HEK293 (cell line): Measurements from ENCODE around the gene CHST9.
"Not testable (repeated sequence)": the region's sequence is repeated elsewhere in the genome, so short reads cannot be mapped to it uniquely, and the experiment has no call there.

ENCODE experiments used
- CTCF ChIA-PET: fragments of 350-600 bp; formaldehyde crosslinking; extraction: SDS; loops from one replicate; lab custom pipeline; 2021; ENCODE audit warnings: antibody characterized with exemption; lab: Yijun Ruan, JAX
- POLR2A ChIA-PET: fragments of 300-600 bp; formaldehyde crosslinking; extraction: SDS; loops from one replicate; lab custom pipeline; 2020; ENCODE audit warnings: antibody characterized with exemption, inconsistent platforms; lab: Yijun Ruan, JAX
- H3K27ac ChIP-seq: fragments of 200-500 bp; sonication (Bioruptor generic); 2 replicates; pipeline ENCODE4 v1.5.1; 2014; ENCODE audit warnings: low read depth, low read length, control low read depth, inconsistent platforms; ENCODE audit errors: extremely low read depth
- H3K36me3 ChIP-seq, 2 experiments: fragments of 200-500 bp in 1 of 2; sonication (Bioruptor generic) in 1 of 2; 1 replicate in 1 of 2; 2 replicates in 1 of 2; pipeline ENCODE4 v1.5.1; 2014 to 2017; ENCODE audit warnings: inconsistent platforms in 2 of 2, low read length in 2 of 2; ENCODE audit not compliant: control insufficient read depth in 2 of 2, insufficient read depth in 1 of 2
- H3K4me1 ChIP-seq: fragments of 200-500 bp; sonication (Bioruptor generic); 2 replicates; pipeline ENCODE4 v1.5.1; 2014; ENCODE audit warnings: mild to moderate bottlenecking, low read length, inconsistent platforms; ENCODE audit not compliant: control insufficient read depth, insufficient read depth
- H3K4me3 ChIP-seq: 2 replicates; pipeline ENCODE4 v1.5.1; 2011; ENCODE audit warnings: low read depth, mild to moderate bottlenecking, control low read depth, low read length, moderate library complexity
- H3K9me3 ChIP-seq: fragments of 200-500 bp; sonication (Bioruptor generic); 2 replicates; pipeline ENCODE4 v1.5.1; 2014; ENCODE audit warnings: low read depth, low read length, inconsistent platforms; ENCODE audit not compliant: control insufficient read depth, insufficient read depth
- EGR2 ChIP-seq: fragments of 450-650 bp; formaldehyde crosslinking; IDR thresholded peaks from 2 replicates; pipeline ENCODE4 v1.5.1; 2016; ENCODE audit warnings: low read depth, missing biosample characterization, missing genetic modification characterization
- ELK4 ChIP-seq: IDR thresholded peaks from 2 replicates; pipeline ENCODE4 v1.6.1; 2011; ENCODE audit warnings: mild to moderate bottlenecking, low read depth, low read length, borderline replicate concordance
- FEZF1 ChIP-seq: fragments of 450-650 bp; formaldehyde crosslinking; IDR thresholded peaks from 2 replicates; pipeline ENCODE4 v1.5.1; 2016; ENCODE audit warnings: missing biosample characterization, missing genetic modification characterization
- HIC1 ChIP-seq: fragments of 450-650 bp; formaldehyde crosslinking; IDR thresholded peaks from 2 replicates; pipeline ENCODE4 v1.5.1; 2016; ENCODE audit warnings: missing biosample characterization, missing genetic modification characterization
- HOXA7 ChIP-seq: sonication (generic); formaldehyde crosslinking; IDR thresholded peaks from 2 replicates; pipeline ENCODE4 v1.8.1; 2022; ENCODE audit warnings: missing genetic modification reagents, borderline replicate concordance
- REPIN1 ChIP-seq: fragments of 450-650 bp; formaldehyde crosslinking; IDR thresholded peaks from 2 replicates; pipeline ENCODE4 v1.5.1; 2017; ENCODE audit warnings: missing biosample characterization, missing genetic modification characterization, low read depth
- SP3 ChIP-seq: fragments of 450-650 bp; formaldehyde crosslinking; IDR thresholded peaks from 2 replicates; pipeline ENCODE4 v1.5.1; 2016; ENCODE audit warnings: missing biosample characterization, missing genetic modification characterization
- ZBTB17 ChIP-seq: fragments of 450-650 bp; formaldehyde crosslinking; IDR thresholded peaks from 2 replicates; pipeline ENCODE4 v1.5.1; 2016; ENCODE audit warnings: missing biosample characterization, missing genetic modification characterization
- ZBTB26 ChIP-seq: fragments of 450-650 bp; formaldehyde crosslinking; optimal IDR thresholded peaks from 2 replicates; pipeline ENCODE3; 2016; ENCODE audit warnings: missing biosample characterization, mild to moderate bottlenecking, missing genetic modification characterization
- ZFHX2 ChIP-seq: fragments of 450-650 bp; formaldehyde crosslinking; conservative IDR thresholded peaks from 2 replicates; pipeline ENCODE4 v1.5.1; 2016; ENCODE audit warnings: missing biosample characterization, missing genetic modification characterization
- ZFP3 ChIP-seq: fragments of 450-650 bp; formaldehyde crosslinking; IDR thresholded peaks from 2 replicates; pipeline ENCODE4 v1.5.1; 2016; ENCODE audit warnings: low read depth, missing biosample characterization, missing genetic modification characterization
- ZNF155 ChIP-seq: fragments of 450-650 bp; formaldehyde crosslinking; IDR thresholded peaks from 2 replicates; pipeline ENCODE4 v1.5.1; 2016; ENCODE audit warnings: missing biosample characterization, missing genetic modification characterization
- ZNF292 ChIP-seq: fragments of 450-650 bp; formaldehyde crosslinking; IDR thresholded peaks from 2 replicates; pipeline ENCODE4 v1.5.1; 2016; ENCODE audit warnings: low read depth, missing biosample characterization, missing genetic modification characterization, borderline replicate concordance
- ZNF449 ChIP-seq: fragments of 450-650 bp; formaldehyde crosslinking; IDR thresholded peaks from 2 replicates; pipeline ENCODE4 v1.5.1; 2017; ENCODE audit warnings: missing biosample characterization, mild to moderate bottlenecking, missing genetic modification characterization, moderate library complexity
- ZNF48 ChIP-seq: fragments of 450-650 bp; formaldehyde crosslinking; IDR thresholded peaks from 2 replicates; pipeline ENCODE4 v1.5.1; 2016; ENCODE audit warnings: missing biosample characterization, missing genetic modification characterization
- ZNF501 ChIP-seq: fragments of 450-650 bp; formaldehyde crosslinking; IDR thresholded peaks from 2 replicates; pipeline ENCODE4 v1.5.1; 2016; ENCODE audit warnings: missing biosample characterization, missing genetic modification characterization
- ZNF518A ChIP-seq: fragments of 450-650 bp; formaldehyde crosslinking; conservative IDR thresholded peaks from 2 replicates; pipeline ENCODE4 v1.5.1; 2016; ENCODE audit warnings: low read depth, missing biosample characterization, missing genetic modification characterization
- ZNF549 ChIP-seq: fragments of 450-650 bp; IDR thresholded peaks from 2 replicates; pipeline ENCODE4 v1.5.1; 2018; ENCODE audit warnings: missing biosample characterization, missing genetic modification characterization, mild to moderate bottlenecking, inconsistent platforms, moderate library complexity
- ZNF621 ChIP-seq: fragments of 450-650 bp; formaldehyde crosslinking; IDR thresholded peaks from 2 replicates; pipeline ENCODE4 v1.5.1; 2017; ENCODE audit warnings: missing biosample characterization, missing genetic modification characterization
- ZNF664 ChIP-seq: fragments of 450-650 bp; formaldehyde crosslinking; IDR thresholded peaks from 2 replicates; pipeline ENCODE4 v1.5.1; 2016; ENCODE audit warnings: missing biosample characterization, missing genetic modification characterization

Gene CHST9

GRCh38 chr18:27185025-27185763, at the start of gene CHST9:
TSS of gene CHST9 (minus strand) at chr18:27185308. CDS start at chr18:27142809, 42,499 bp downstream.
- TF ChIP-seq ZNF518A (tag by site-specific recombination) (no peak), HOXA7 (CRISPR knock-in tag) (no peak), ZNF48 (tag by site-specific recombination) (no peak), ZBTB17 (no peak), ZNF449 (tag by site-specific recombination) (no peak), ZFP3 (tag by site-specific recombination) (no peak), EGR2 (no peak), ZNF664 (no peak), SP3 (tag by site-specific recombination) (peak; percentile 26; the same call in 1 of the 2 replicates), ZBTB26 (tag by site-specific recombination) (peak; percentile 55), ZNF292 (tag by site-specific recombination) (no peak), ZNF549 (tag by site-specific recombination) (no peak), ELK4 (no peak), ZNF155 (no peak), ZNF501 (tag by site-specific recombination) (no peak), HIC1 (tag by site-specific recombination) (0 out of 2 replicates have a peak, but pooled peaks have one; percentile 31), REPIN1 (tag by site-specific recombination) (no peak), ZFHX2 (tag by site-specific recombination) (peak; percentile 30; the same call in 1 of the 2 replicates), ZNF621 (tag by site-specific recombination) (no peak), FEZF1 (tag by site-specific recombination) (no peak)
- H3K4me3 ChIP-seq, result peak within 1 kb of the TSS; percentile 55

GRCh38 chr18:27232355-27232754, 47.2 kb upstream of the CHST9 start:
- H3K27ac ChIP-seq, H3K9me3 ChIP-seq, H3K4me3 ChIP-seq, CTCF ChIA-PET, POLR2A ChIA-PET, H3K36me3 ChIP-seq, H3K4me1 ChIP-seq: not testable (repeated sequence)

More at GRCh38 chr18:27185025-27185763, at the start of gene CHST9:
- Histone ChIP-seq H3K4me1 (no peaks in the 10 kb centered on the region), H3K9me3 (no peaks in the 10 kb centered on the region), H3K27ac (no peak within 1 kb of the TSS), H3K36me3 (no peaks in the 10 kb centered on the region)
- CTCF ChIA-PET, result interaction anchor here (0.7 kb wide), 1 partner anchor 115 kb away, joined by 3 read pairs; no protein-coding TSS in a partner anchor
- POLR2A ChIA-PET, result no interaction called here

- POLR2A ChIA-PET, H3K4me3 ChIP-seq, H3K36me3 ChIP-seq, H3K9me3 ChIP-seq, CTCF ChIA-PET, H3K27ac ChIP-seq, H3K4me1 ChIP-seq: not testable (repeated sequence)
Measured at GRCh38 chr18:27231671-27232070, 46.6 kb upstream of the CHST9 start.
